HG02623 (cell line): ENCODE results near the gene STARD13.
A peak's percentile ranks its signal among the peaks of the same experiment; 100 is the strongest.

ENCODE experiments used
- ATAC-seq: cut with Tn5 transposase; IDR thresholded peaks from one replicate; pipeline ENCODE4 v1.9.1; 2021; ENCODE audit warnings: moderate library complexity; ENCODE audit not compliant: unreplicated experiment

Gene STARD13, protein sequence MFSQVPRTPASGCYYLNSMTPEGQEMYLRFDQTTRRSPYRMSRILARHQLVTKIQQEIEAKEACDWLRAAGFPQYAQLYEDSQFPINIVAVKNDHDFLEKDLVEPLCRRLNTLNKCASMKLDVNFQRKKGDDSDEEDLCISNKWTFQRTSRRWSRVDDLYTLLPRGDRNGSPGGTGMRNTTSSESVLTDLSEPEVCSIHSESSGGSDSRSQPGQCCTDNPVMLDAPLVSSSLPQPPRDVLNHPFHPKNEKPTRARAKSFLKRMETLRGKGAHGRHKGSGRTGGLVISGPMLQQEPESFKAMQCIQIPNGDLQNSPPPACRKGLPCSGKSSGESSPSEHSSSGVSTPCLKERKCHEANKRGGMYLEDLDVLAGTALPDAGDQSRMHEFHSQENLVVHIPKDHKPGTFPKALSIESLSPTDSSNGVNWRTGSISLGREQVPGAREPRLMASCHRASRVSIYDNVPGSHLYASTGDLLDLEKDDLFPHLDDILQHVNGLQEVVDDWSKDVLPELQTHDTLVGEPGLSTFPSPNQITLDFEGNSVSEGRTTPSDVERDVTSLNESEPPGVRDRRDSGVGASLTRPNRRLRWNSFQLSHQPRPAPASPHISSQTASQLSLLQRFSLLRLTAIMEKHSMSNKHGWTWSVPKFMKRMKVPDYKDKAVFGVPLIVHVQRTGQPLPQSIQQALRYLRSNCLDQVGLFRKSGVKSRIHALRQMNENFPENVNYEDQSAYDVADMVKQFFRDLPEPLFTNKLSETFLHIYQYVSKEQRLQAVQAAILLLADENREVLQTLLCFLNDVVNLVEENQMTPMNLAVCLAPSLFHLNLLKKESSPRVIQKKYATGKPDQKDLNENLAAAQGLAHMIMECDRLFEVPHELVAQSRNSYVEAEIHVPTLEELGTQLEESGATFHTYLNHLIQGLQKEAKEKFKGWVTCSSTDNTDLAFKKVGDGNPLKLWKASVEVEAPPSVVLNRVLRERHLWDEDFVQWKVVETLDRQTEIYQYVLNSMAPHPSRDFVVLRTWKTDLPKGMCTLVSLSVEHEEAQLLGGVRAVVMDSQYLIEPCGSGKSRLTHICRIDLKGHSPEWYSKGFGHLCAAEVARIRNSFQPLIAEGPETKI

DNA sequence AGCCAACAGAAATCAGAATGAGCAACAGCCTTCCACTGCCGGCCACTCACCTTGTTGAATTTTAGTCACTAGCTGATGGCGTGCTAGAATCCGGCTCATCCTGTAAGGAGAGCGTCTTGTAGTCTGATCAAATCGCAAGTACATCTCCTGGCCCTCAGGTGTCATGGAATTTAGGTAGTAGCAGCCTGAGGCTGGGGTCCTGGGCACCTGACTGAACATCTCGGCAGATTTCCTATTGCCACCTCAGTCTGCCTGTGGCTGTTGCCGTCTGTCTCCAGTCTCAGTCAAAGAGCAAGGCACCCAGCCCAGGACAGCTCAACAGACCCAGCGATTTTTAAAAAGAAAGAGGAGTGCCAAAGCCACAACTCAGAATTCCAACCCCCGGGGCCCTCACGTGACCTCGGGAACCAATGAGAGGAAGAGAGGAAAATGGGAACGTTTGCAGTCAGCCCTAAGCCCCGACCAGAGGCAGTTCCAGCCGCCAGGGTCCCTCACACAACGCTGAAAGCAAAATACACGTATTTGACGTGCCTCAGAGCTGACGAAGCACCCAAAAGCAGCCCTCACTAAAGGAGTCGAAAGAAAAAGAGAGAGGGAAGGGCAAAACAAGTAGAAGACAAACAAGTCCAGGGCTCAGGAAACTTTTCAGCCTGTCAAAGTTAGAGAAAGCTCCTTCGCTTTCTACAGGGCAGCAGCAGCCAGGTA, at the start of gene STARD13:
Gene STARD13 (minus strand): TSS at position 336 of the 705 bp plus-strand sequence. CDS start 117 bp downstream, at position 219.
- peak; percentile 66 for ATAC-seq

DNA sequence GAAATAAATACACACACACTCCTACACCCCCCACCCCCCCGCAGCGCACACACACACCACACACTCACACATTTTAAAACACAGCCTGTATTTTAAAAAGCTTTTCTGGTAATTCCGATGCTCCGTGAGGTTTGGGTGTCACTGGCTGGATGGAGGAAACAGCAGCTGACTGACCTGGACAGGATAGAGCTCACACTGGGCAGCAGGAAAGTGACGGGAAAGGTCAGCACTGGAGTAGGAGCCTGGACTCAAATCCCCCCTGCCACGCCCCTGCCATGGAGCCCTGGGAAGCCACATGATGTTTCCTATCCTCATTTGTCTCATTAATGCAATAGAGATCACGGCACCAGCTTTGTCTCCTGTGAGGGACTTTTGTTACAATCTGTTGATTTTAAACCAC, 49.3 kb upstream of the STARD13 start:
- ATAC-seq: no peak

DNA sequence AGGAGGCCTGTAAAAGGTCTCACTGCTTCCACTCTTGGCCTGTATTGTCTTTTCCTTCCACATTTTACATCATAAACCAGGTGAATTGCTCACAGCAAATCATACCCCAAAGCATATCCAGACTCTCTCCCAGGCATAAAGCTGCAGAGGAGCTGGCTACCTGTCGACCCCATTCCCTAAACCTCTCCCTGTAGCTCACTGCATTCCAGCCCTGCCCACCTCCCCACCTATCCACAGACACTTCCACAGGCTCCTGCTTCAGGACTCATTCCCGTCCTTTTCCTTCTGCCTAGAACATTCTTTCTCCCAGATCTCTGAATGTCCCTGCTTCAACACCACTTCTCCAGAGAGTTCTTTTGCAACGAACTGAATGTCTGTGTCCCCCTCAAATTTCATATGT, 46.4 kb upstream of the STARD13 start:
- no peak for ATAC-seq

DNA sequence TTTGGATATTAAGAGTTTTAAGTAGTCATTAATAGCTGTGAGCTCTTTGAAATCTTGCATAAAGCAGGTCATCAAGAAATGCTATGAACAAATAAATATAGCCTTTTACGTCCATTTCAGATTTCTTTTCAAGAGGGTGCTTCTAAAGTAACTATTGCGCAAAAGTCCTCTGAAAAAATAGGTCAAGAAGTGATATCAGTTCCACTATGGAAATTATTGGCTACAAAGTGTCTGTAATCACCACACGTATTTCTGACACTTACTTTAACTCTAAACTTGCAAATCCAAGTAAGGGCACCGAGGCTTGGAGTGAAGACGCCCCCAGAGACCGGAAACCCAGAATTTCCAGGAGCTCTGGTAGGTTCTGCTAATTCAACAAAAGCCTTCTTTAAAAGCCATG, 44.9 kb upstream of the STARD13 start:
- no peak for ATAC-seq

DNA sequence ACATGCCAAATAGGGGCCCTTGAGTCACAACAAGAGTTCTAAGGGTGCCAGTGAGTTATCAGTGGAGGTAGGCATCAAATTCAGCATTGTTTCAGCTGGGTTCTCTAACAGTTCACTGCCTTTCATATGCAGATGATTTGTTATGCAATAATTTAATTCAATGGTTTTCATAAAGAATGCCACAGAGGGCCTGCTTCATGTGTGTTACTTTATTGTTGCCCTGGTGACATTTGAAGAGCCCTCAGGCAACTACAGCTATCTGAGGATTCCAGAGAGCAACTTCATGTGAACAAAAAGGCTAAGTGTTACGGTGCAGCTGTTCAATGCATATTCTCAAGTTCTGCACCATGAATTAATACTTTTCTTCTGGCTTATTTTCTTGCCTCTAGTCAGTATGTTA, 43.1 kb upstream of the STARD13 start:
- ATAC-seq: no peak

DNA sequence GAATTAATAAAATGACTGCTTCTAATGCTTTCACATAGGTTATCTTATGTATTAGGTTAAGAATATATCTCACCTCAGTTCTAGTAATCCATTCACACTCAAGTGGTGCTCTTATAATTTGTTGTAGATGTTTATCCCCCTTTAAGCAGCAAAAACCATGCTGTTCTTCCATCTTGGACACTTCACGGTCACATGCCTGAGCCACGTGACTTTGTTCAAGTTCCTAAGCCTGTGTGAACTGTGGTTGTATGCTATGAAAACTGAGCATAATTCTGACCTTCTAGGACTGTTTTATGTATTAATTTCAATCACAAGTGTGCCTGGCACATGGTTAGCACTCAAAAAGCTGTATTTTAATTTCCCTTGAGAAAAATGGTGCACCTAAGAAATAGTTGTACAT, 41.2 kb upstream of the STARD13 start:
- ATAC-seq: no peak

DNA sequence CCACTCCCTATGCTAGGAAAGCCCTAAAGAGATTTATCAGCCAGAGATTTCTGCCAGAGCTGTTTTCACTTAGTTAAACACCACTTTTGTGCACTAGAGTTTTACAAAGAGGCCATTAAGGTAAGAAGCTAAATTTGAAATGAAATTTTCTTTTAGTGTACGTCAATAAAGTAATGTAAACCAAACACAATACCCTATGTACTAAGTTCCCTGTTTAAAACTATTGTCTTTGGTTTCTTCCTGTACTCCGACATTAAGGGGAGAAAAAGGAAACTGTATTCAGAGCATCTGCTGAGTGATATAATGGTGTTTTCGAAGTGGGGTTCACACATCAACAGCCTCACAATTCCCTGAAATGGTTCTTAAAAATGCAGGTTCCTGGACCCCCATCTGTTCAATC, 40.7 kb upstream of the STARD13 start:
- ATAC-seq: no peak

DNA sequence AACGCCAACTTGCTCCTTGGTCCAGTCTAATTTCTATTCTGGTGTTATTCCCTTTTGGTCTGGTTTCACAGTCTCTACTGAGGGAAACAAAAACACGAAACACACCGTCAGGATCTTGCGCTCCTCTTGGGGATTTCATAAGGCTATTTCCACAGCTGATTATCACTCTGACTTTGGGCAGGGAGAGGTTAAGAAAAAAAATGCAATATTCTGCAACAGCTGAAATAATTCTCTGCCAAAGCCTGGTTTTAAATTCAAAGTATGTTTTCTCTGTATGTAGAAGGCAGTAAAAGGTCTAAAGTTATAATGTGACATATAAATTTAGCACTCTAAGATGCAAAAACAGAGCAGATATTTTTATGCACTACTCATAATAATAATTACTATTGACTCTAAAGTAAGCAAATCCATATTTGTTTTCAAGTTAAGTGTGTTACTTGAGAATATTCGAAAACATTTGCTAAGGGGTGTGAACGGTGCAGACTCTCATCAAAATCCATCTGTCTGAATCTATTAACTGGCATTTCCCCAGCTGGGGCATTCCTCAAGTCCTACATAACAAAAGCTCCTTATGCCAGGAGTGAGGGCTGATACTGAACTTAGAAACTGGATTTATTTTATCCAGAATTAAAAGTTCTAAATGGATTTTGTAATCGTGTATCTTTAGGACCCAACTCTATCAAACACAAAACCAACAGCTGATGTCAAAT, 38.4 kb upstream of the STARD13 start:
- ATAC-seq: no peak

DNA sequence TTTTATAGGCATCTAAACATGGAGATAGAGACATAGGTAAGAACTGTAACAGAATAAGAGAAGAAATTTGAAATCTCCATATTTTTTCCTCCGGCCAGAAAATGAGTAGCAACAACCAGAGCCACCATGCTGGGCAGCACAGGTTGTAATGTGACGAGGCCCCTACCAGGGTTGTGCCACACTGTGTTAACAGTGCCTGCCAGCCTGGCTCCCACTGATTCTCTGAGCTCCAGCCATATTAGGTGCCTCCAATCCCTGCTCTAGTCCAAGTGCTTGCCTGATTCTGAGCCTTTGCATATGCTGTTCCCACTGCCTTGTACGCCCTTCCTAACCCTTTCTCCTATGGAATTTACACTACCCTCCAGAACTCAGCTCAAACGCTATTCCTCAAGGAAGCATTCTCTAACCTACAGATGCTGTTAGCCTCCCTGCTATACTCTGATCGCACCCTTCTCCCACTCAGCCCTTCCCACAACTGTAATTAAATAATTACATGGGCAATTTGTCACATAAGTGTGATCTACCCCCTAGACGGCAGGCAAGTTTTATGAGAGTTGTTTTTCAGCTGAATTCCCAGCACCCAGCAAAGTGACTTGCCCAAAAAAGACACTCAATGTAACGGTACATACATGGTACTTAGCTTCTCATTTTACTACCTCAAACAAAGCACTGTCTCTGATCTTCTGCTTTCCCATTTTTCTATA, 37.6 kb upstream of the STARD13 start:
- ATAC-seq: no peak

DNA sequence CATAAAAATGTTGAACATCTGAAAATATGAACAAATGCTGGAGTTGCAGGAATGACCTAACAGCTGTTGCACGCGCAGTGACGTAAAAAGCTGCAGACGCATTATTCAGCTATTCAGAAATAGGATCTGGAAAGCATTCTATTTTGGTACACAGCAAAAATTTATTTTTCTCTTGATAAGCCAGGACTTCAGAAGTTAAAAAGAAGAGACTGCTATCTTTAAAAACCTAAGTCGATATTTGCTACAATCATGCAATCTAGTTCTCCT, 36.9 kb upstream of the STARD13 start:
- ATAC-seq: no peak

DNA sequence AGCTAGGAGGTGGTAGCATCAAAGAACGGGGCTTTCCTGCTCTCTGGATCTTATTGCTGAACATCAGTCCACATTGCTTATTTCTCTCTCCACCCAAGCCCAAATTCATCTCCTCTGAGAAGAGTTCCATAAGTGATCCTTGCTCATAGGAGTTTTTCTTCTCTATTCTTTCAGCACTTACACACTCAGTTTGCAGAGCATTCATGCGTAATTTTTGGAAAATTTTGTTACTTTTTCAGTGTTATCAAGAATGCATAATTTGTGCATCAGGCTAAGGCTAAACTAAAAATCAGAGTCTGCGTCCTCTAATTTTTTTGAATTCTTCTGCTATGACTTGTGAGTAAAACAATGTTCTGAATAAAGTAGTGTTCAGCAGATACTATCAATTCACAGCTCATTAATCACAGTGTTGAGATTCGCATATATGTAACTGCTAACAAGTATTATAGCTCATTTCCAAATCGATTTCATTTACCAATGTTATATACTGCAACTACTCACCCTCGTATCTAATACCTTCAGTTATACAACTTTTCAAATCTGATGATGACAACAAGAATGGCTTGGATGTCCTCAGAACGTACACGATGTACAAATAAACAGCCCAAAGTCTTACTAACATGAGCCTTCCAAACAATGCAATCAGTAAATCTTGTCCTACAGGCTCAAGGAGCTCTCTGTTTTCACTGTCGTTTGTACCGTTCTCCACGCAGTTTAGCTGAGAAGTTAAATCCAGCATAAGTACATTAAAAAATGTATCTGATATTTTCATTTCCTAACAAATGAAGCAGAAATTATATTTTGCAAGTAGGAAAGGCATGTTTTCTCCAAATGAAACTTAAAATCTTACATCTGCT, 36.4 kb upstream of the STARD13 start:
- no peak for ATAC-seq

DNA sequence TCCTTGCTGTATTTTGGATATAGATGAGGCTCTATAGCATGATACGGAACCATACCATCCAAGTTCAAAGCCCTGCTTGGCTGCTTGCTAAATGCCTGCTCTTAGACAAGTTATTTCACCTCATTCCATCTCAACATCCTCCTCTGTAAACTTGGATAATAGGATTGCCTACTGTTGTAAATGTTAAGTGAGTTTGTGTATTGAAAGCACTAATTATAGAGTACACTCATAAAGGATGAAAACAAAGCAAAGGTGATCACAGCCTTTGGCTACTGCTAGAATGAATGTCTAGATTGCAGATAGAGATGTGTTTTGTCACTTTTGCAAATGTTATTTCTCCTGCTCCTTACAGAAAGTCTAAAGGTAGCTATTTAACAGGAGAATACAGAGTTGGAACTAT, 34.3 kb upstream of the STARD13 start:
- ATAC-seq: no peak

DNA sequence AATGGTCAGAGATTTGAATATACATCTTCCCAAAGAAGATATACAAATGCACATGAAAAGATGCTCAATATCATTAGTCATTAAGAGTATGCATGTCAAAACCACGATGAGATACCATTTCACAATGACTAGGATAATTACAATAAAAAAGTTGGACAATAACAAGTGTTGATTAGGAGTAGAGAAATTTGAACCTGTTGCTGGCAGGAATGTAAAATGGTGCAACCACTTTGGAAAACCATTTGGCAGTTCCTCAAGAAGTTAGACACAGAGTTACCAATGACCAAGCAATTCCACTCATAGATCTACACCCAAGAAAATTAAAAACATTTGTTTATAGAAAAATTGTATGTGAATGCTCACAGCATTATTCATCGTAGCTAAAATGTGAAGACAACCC, 33.2 kb upstream of the STARD13 start:
- ATAC-seq: no peak

DNA sequence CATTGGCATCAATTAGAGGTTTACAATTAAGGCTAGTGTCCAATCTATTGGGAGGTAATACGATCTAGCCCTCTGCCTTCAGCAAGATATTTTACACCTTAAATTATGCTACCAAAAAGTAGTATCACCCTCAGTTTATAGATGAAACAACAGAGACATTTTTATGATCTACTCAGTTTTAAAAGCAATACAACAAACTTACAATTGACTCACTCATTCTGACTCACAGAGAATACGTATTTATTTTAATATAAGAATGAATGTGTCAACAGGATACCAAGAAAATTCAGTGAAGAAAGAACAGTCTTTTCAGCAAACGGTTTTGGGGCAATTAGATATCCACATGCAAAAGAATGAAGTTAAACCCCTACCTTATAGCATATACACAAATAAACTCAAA, 32.5 kb upstream of the STARD13 start:
- no peak for ATAC-seq

DNA sequence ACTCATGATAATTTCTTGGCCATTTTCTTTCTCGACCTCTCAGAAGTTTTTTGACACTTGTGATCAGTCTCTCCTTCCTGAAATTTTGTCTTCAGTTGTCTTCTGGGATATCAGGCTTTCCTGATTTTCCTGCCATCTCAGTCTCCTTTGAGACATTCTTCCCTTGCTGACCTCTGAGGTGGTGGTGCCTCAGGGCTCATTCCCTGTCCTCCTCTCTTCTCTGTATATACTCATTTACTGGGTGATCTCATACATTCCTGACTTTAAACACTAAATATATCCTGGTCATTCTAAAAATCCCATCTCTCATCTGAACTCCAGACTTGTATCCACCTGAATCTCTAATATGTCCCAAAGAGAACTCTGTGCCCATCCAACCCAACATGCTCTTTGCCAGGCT, 31.3 kb upstream of the STARD13 start:
- no peak for ATAC-seq

DNA sequence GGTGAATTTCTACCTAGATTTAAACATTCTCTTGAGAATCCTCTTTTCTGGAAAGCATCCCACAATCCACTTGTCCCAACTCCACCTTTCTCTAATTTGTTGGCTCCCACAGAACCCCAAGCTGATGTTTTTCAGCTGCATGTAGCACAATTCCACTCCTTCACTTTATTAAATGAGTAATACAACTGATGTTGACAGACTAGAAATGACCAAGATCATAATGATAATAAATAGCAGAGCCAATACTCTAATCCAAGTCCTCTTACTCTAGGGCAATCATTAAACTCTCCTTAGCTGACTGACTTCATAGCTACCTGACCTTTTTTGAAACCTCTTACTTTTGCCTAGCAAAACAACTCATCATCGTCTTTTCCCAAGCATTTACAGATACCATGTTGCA, 27.9 kb upstream of the STARD13 start:
- ATAC-seq: no peak

DNA sequence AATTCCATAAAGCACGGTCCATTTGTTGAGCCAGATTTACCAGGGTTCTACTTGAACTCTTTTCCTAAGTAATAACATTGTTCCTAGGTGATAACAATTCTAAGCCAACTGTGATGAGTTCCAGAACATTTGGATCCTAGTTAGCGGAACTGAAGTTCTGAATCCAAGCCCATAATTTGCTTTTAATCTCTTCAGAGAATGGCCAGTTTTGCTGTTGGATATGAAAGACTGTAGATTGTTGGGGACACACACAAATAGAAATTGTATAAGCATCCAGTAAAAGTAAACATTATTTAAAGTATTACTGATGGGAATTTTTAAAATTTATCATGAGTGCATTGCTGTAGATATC, 27.3 kb upstream of the STARD13 start:
- no peak for ATAC-seq

DNA sequence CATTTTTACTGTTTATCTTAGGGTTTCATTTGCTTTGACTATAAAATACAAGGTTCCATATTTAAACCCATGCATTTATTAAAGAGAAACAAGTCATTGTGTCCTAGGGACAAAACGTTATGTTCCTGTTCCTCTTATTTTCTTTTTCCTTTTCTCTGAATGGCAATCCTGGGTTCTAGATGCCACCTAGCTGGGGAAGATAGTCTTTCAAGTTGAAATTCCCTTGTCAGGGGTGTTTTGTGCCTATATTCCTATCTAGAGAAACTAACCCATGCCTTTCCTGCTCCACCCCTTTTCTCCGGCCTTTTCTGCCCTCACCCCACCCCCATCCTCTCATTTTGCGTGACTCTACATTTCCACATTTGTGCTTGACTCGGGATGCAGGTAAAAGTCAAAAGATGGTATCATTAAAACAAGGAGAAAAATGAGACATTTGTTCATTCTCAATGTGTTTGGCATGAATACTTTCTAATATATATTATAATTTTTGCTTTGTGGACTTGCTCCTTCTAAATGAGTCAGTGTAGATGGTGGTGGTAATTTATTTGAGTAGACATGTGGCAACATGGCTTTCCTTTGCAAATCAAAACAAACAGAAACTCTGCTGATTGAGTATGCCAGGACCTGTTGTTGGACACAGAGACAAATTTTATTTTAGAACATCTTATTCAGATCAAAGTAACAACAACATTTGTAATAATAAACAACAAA, 26.8 kb upstream of the STARD13 start:
- no peak for ATAC-seq

DNA sequence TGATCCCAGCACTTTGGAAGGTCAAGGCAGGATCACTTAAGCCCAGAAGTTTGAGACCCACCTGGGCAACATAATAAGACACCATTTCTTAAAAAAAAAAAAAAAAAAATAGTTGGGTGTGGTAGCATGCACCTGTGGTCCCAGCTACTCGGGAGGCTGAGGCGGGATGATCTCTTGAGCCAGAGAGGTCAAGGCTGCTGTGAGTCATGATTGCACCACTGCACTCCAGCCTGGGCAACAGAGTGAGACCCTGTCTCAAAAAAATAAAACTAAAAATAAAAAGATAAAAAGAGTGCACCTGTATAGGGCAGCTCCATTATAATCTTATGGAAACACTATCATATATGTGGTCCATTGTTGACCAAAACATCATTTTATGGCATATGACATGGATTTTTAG, 25.5 kb upstream of the STARD13 start:
- no peak for ATAC-seq
